ENCODE data around the gene DDX5.
A peak's percentile ranks its signal among the peaks of the same experiment; 100 is the strongest.
"Not testable (repeated sequence)": the region's sequence is repeated elsewhere in the genome, so short reads cannot be mapped to it uniquely, and the experiment has no call there.

The DDX5 gene

DNA sequence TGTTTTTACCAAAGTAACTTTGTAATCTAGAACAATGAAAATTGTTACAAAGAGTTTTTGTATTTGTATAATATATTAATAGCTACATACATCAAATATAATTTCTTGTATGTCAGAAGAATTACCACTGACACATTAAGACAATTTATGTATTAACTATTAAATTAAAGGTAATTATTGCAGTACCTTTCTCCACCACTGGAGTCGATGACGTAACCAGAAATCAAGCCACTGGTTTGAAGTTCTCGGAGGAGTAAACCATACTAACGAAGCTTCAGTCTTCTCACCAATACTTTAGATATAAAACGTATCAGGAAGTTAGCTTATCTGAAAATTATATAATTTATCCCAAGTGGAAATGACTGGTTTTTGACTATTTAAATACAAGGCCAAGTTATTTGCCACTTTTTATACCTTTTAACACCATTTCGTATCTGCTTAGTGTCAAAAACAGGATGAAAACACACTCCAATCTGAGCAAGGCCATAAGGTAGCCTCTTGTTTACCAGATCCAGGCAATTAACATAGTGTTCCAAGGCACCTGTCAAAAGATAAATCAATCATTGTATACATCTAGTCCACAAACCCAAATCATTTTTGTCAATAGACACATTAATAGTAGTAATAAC is 13.5 kb downstream of the DDX5 start:
- no peak for DNase-seq (ENCODE audit: low spot score)

GRCh38 chr17:64491994-64492393 is 14.1 kb downstream of the DDX5 start:
- peak; percentile 82 for DNase-seq (ENCODE audit: low spot score)

- DNase-seq (ENCODE audit: low spot score): no peak
These were observed 14.8 kb downstream of the DDX5 start for GRCh38 chr17:64491034-64491860.

DNA sequence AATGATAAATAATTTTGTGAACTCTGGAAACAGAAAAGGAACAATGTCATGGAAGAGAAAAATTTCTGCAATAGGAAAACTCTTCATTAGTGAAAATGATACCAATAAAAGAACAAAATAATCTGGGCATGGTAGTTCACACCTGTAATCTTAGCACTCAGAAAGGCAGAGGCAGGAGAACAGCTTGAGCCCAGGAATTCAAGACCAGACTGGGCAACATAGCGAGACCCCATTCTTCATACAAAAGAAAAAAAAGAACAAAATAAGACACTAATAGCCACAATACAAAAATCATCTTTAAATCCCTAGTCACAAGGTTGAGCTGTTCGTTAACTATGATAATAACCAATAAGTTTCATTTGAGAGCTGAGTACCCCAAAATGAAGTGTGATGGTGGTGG is 17.8 kb downstream of the DDX5 start:
- DNase-seq (ENCODE audit: low spot score): no peak

GRCh38 chr17:64484380-64484779 is 21.7 kb downstream of the DDX5 start:
- DNase-seq (ENCODE audit: low spot score): no peak

DNA sequence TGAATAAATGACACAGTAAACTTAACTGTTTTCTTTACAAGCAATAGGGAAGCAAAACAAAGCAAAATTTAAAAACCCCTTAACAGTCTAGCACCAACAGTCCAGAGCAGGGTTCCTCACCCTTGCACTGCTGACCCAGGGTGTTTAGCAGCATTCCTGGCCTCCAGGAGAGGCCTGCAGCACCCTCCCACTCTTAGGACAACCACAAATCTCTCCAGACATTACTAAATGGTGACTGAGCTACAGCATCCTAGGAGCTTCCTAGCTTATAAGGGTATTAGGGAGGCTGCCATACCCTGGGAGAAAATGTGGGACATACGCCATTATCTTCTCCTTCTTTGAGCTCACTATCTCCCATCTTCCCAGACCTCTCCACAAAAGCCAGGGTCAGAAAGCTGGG is 25.1 kb downstream of the DDX5 start:
- no peak for DNase-seq (ENCODE audit: low spot score)

- DNase-seq (ENCODE audit: low spot score): no peak
These were observed 28.2 kb downstream of the DDX5 start for GRCh38 chr17:64477849-64478248.

- DNase-seq (ENCODE audit: low spot score): no peak
These were observed 33.5 kb downstream of the DDX5 start for GRCh38 chr17:64472564-64472963.

- DNase-seq (ENCODE audit: low spot score): no peak
These were observed 34.6 kb downstream of the DDX5 start for GRCh38 chr17:64471440-64471839.

- no peak for DNase-seq (ENCODE audit: low spot score)
These were observed 35.5 kb downstream of the DDX5 start for GRCh38 chr17:64470625-64471024.

DNA sequence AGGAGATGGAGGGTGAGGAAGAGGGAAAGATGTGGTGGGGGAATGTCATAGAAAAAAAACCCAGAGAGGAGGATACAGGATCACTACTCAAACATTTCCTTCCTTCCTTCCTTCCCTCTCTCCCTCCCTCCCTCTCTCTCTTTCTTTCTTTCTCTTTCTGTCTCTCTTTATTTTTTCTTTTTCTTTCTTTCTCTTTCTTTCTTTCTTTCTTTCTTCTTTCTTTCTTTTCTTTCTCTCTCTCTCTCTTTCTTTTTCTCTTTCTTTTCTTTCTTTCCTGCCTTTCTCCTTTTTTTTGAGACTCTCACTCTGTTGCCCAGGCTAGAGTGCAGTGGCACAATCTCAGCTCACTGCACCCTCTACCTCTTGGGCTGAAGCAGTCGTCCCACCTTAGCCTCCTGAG is 39.3 kb downstream of the DDX5 start:
- DNase-seq (ENCODE audit: low spot score): not testable (repeated sequence)

DNA sequence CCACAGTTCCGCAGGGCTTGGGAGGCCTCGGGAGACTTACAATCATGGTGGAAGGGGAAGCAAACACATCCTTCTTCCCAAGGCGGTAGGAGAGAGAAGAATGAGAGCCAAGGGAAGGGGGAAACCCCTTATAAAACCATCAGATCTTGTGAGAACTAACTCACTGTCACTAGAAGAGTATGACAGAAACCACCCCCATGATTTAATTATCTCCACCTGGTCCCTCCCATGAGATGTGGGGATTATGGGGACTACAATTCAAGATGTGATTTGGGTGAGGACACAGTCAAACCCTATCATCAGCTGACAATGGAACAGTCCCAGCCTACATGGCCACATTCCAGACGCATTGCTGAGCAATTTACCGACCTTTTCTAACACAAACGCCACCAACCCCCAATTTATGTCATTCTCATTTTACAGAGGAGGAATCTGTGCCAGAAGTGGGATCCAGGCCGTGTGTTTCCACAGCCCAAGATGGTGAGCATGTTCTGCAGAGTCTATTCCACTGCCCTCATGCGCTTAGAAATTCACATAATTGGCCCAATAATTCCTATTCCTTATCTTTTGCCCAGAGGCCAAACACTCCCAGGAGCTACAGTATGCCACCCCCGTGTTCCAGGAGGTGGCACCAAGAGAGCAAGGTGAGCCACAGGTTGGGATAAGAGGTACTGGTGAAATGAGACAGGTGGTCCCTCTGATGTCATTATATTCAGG is 39.9 kb downstream of the DDX5 start:
- no peak for DNase-seq (ENCODE audit: low spot score)

DNA sequence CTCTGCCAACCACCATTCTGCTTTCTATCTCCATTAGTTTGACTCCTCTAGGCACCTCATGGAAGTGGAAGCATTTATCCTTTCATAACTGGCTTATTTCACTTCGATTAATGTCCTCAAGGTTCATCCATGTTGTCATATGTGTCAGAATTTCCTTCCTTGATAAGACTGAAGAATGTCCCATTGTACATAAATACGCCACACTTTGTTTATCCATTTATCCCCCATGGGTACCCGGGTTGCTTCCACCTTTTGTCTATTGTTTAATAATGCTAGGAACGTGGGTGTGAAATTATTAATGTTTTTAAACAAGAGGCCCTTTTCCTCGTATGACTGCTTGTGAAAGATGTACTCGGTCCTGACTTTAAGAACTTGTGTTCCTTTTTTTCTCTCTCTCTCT is 44.3 kb downstream of the DDX5 start:
- DNase-seq (ENCODE audit: low spot score): no peak

DNA sequence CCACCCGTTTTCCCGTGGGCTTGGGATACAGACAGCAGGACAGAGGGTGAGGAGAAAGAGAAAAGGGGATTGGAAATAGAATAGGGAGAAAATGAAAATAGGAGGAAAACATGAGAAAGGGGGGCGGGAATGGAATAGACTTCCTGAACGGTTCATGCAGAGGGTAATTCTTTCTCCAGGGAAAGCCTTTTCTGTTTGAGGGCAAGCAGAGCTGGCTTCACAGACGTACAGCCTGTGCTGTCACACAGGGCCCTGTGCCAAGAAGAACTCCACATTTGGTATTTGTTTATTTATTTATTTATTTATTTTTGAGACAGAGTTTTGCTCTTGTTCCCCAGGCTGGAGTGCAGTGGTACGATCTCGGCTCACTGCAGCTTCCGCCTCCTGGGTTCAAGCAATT is 45.1 kb downstream of the DDX5 start:
- DNase-seq (ENCODE audit: low spot score): no peak

GRCh38 chr17:64459818-64460217 is 46.3 kb downstream of the DDX5 start:
- not testable (repeated sequence) for DNase-seq (ENCODE audit: low spot score)

- DNase-seq (ENCODE audit: low spot score): peak; percentile 59
These were observed 46.8 kb downstream of the DDX5 start for GRCh38 chr17:64459284-64459747.

GRCh38 chr17:64458756-64459155 is 47.3 kb downstream of the DDX5 start:
- no peak for DNase-seq (ENCODE audit: low spot score)

DNA sequence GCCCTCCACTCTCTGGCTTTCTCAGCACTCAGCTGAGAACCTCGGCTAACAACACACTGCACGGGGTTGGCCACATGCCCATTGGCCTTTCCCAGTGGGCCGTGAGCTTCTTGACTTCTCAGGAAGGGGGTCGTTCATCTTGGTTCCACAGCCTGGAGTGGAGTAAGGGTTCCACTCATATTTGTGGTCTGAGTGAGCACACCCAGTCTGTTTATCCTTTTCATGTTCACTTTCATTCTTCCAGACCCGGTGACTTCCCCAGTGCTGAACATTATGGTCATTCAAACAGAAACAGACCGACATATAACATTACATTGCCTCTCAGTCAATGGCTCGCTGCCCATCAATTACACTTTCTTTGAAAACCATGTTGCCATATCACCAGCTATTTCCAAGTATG is 48.9 kb downstream of the DDX5 start:
- no peak for DNase-seq (ENCODE audit: low spot score)

GRCh38 chr17:64455993-64456885 is 49.9 kb downstream of the DDX5 start:
- DNase-seq (ENCODE audit: low spot score): no peak

DNA sequence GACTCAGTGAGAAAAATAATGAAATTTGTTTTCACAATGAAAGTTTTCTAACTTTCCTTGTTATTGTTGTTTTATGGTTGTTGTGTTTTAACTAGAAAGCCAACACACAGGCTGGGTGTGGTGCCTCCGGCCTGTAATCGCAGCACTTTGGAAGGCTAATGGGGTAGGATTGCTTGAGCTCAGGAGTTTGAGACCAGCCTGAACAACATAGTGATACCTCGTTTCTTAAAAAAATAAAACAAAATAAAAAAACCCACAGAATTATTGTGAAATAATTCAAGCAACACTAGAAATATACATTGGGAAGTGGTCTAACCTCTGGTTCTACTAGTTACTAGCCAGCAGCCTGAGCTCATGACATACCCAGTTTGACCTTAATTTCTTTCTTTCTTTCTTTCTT is 56.5 kb downstream of the DDX5 start:
- no peak for DNase-seq (ENCODE audit: low spot score)

DNA sequence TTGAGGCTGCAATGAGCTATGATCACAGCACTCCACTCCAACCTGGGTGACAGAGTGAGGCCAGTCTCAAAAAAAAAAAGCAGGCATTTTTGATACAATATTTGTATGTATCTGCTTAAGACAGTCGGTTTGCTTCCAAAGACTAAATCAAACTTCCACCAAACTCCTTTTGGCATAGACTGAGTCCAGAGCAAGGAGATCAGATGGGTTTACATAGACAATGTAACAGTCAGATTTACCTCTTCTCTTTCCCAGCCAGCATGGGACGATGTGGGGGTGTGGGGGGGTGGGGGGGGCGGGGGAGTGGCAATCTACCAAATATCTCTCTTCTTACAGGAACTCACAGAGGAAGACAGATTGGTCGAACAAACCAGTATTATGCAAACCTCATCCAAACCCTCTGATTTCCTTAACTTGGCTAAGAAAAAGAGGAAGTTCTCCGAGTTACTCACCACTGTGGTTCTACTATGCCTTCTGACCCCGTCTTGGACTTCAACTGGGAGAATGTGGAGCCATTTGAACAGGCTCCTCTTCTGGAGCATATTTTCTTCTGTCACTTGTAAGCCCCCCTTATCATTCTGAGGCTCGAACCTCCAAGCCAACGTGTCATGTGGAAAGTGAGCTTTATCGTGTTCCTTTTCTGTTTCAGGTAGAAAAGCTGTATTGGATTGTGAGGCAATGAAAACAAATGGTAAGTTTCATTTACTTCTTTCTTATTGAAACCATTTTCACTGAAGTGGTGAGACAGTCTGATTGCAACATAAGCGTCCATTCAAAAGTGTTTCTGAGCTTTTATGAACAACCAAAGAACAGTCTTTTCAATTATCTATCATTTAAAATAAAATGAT is 57.2 kb downstream of the DDX5 start, which contains the start of gene MILR1:
Gene MILR1, plus strand, starts transcription at position 451 of the 848 bp plus-strand sequence. Its CDS starts 54 bp downstream, at position 505.
- peak; percentile 63 for DNase-seq (ENCODE audit: low spot score)
